Measurements from ENCODE around the gene GABARAP. TPM values are rescaled to one million over a fixed set of nuclear protein-coding genes. Genes with fewer than 3 reads are reported as not detected.

GABARAP gene
- total and polyA plus RNA-seq, 10 of the 15 experiments (the other 5 are each of a cell fraction or from before 2014, with no cell fraction given), result 134 to 613 (median 285) TPM

DNA sequence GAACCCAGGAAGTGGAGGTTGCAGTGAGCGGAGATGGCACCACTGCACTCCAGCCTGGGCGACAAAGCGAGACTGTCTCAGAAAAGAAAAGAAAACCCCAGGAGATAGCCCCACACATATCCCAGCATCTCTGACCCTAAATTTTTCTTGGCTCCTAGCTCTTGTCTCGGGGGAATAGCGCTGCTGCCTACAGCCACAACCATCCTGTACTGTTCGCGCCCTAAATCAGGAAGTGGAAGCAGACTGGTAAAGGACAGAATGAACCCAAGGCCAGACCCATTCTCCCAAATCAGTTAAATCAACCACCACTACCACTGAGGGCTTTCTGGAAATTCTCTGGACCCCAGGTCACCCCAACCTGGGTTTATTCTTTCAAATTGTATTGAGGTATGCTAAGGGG, 7.6 kb upstream of the GABARAP start (continued):
- TF ChIP-seq CEBPZ (IDR thresholded peaks at IDR 0.05; ENCODE audit: low read depth, low read length) (no peak), E2F4 (IDR thresholded peaks at IDR 0.05; ENCODE audit: low read depth, low read length) (no peak), IKZF1 (conservative IDR thresholded peaks at IDR 0.05) (peak; percentile 40; the same call in 1 of the 2 replicates), USF2 (IDR thresholded peaks at IDR 0.05; ENCODE audit: borderline replicate concordance, low read depth, low read length) (no peak), YY1 (IDR thresholded peaks at IDR 0.05; ENCODE audit: low read depth, low read length) (no peak), SPI1 (IDR thresholded peaks at IDR 0.05; ENCODE audit: borderline replicate concordance, insufficient read depth, low read depth, low read length) (peak; percentile 86; the same call in 1 of the 2 replicates), RFX5 (IDR thresholded peaks at IDR 0.05; ENCODE audit: low read depth, low read length) (no peak), CHD2 (IDR thresholded peaks at IDR 0.05; ENCODE audit: borderline replicate concordance, low read depth, low read length) (no peak), EED (IDR thresholded peaks at IDR 0.05; ENCODE audit: low read depth) (peak; percentile 7; the same call in 1 of the 2 replicates), DPF2 (IDR thresholded peaks at IDR 0.05) (no peak), HDAC2 (IDR thresholded peaks at IDR 0.05) (no peak), CBX5 (IDR thresholded peaks at IDR 0.05; ENCODE audit: low read depth) (no peak), MTA3 (IDR thresholded peaks at IDR 0.05; ENCODE audit: borderline replicate concordance, low read length) (no peak), KDM1A (IDR thresholded peaks at IDR 0.05; ENCODE audit: borderline replicate concordance) (no peak), ATF7 (IDR thresholded peaks at IDR 0.05; ENCODE audit: low read depth) (no peak), POLR2A (IDR thresholded peaks at IDR 0.05; ENCODE audit: low read depth, low read length) (no peak), PAX8 (IDR thresholded peaks at IDR 0.05) (no peak), BACH1 (IDR thresholded peaks at IDR 0.05; ENCODE audit: borderline replicate concordance) (no peak), ZBTB40 (IDR thresholded peaks at IDR 0.05; ENCODE audit: borderline replicate concordance) (no peak)
- TF ChIP-seq, protein P1, sequence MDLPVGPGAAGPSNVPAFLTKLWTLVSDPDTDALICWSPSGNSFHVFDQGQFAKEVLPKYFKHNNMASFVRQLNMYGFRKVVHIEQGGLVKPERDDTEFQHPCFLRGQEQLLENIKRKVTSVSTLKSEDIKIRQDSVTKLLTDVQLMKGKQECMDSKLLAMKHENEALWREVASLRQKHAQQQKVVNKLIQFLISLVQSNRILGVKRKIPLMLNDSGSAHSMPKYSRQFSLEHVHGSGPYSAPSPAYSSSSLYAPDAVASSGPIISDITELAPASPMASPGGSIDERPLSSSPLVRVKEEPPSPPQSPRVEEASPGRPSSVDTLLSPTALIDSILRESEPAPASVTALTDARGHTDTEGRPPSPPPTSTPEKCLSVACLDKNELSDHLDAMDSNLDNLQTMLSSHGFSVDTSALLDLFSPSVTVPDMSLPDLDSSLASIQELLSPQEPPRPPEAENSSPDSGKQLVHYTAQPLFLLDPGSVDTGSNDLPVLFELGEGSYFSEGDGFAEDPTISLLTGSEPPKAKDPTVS (IDR thresholded peaks at IDR 0.05; ENCODE audit: low read depth, low read length), result no peak

All from GM12878 (cell line).